ENCODE measurements around the gene PPM1J.

The PPM1J gene

DNA sequence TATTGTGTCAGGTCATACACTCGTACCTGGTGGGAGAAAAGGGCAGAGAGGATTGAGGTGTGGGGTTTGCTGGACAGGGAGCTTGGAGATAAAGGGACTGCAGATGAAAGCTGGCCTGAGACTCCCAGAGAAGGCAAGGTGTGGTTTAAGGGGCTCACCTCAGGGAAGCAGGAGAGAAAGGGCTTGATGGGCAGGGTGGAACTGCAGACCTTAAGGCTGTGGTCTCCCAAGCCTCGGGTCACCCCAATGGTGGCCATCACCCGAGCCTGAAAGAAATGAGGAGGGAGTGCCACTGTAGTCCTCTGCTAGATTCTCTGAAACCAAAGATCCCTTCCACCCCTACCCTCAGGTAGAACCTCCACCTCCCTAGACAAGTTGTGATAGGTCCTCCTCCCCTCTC lies 4.5 kb downstream of the PPM1J start:
- TF ChIP-seq, protein P1, sequence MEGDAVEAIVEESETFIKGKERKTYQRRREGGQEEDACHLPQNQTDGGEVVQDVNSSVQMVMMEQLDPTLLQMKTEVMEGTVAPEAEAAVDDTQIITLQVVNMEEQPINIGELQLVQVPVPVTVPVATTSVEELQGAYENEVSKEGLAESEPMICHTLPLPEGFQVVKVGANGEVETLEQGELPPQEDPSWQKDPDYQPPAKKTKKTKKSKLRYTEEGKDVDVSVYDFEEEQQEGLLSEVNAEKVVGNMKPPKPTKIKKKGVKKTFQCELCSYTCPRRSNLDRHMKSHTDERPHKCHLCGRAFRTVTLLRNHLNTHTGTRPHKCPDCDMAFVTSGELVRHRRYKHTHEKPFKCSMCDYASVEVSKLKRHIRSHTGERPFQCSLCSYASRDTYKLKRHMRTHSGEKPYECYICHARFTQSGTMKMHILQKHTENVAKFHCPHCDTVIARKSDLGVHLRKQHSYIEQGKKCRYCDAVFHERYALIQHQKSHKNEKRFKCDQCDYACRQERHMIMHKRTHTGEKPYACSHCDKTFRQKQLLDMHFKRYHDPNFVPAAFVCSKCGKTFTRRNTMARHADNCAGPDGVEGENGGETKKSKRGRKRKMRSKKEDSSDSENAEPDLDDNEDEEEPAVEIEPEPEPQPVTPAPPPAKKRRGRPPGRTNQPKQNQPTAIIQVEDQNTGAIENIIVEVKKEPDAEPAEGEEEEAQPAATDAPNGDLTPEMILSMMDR (IDR thresholded peaks at IDR 0.05), result no peak
- Histone ChIP-seq H3K36me3 (no peaks in the 10 kb centered on the region), H3K4me1 (ENCODE audit: control insufficient read depth in 1 of 2, insufficient read depth in 1 of 2, low read depth in 1 of 2, low read length in 1 of 2) (peaks cover 21 to 29% of the 10 kb centered on the region in 2 experiments), H3K4me3 (ENCODE audit: low read depth in 1 of 2, low read length in 1 of 2) (no peak overlapping the region), H3K27ac (no peak overlapping the region), H3K27me3 (peaks cover 100% of the 10 kb centered on the region), H3K9me3 (no peaks in the 10 kb centered on the region)

DNA sequence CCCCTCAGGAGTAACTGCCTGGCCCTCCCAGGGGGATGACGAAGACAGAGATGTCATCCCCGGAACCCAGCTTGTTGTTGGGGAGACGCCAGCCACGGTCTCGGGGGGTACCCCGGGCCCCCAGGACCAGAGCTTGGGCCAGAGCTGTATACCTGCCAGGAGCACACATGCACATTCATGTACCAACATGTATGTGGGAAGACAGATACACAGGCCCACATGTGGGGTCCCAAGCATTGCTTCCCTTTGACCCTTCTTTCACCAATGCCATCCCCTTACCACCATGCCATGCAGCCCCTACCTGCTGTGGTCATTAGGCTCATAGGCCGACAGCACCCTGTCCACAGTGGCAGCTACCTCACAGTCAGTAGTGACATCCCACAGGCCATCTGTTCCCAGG lies 5.0 kb downstream of the PPM1J start:
- H3K36me3 ChIP-seq, result no peaks in the 10 kb centered on the region
- peaks cover 100% of the 10 kb centered on the region for H3K27me3 ChIP-seq
- no peak overlapping the region for H3K27ac ChIP-seq
- H3K4me1 ChIP-seq (ENCODE audit: control insufficient read depth in 1 of 2, insufficient read depth in 1 of 2, low read depth in 1 of 2, low read length in 1 of 2), result peaks cover 18 to 25% of the 10 kb centered on the region in 2 experiments
- no peaks in the 10 kb centered on the region for H3K9me3 ChIP-seq
- no peak overlapping the region for H3K4me3 ChIP-seq (ENCODE audit: low read depth in 1 of 2, low read length in 1 of 2)
- TF ChIP-seq, protein P1 (IDR thresholded peaks at IDR 0.05), result no peak

DNA sequence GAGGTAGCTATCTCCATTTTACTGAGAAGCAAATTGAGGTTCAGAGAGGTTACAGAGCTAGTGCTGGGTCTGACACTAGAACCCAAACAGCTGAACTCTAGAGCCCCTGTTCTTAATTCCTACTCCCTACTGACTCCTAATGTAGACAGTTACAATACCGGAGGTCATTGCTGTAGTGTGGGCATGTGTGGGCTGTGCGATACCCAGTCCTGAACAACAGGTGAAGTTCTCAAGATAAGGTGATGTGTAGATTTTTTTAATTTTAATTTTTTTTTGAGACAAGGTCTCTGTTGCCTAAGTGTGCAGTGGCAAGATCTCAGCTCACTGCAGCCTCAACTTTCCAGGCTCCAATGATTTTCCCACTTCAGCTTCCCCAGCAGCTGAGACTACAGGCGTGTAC lies 6.6 kb downstream of the PPM1J start:
- H3K4me1 ChIP-seq (ENCODE audit: control insufficient read depth in 1 of 2, insufficient read depth in 1 of 2, low read depth in 1 of 2, low read length in 1 of 2), result peaks cover 4 to 9% of the 10 kb centered on the region in 2 experiments
- peaks cover 100% of the 10 kb centered on the region for H3K27me3 ChIP-seq
- no peaks in the 10 kb centered on the region for H3K9me3 ChIP-seq
- TF ChIP-seq, protein P1 (IDR thresholded peaks at IDR 0.05), result no peak
- no peak overlapping the region for H3K4me3 ChIP-seq (ENCODE audit: low read depth in 1 of 2, low read length in 1 of 2)
- H3K27ac ChIP-seq, result no peak overlapping the region
- H3K36me3 ChIP-seq, result no peaks in the 10 kb centered on the region

DNA sequence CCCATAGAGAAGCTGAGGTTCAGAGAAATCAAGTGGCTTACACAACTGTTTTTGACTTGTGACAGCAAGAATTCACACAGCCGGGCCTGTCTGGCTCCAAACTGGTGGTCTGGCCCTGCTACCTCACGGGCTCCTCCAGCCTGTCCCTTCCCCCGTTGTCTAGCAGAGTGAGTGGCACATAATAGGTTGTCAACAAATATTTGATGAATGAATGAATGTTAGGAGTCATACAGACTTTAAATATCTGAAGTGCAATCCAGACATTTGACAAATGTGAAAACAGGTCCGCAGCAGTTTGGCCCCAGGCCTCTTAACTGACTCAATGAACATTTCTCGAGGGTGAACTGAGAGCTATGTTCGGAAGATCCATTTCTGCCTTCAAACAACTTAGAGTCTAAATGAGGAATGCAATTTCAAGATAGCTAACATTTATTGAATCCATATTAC lies 7.1 kb downstream of the PPM1J start:
- no peak overlapping the region for H3K27ac ChIP-seq

DNA sequence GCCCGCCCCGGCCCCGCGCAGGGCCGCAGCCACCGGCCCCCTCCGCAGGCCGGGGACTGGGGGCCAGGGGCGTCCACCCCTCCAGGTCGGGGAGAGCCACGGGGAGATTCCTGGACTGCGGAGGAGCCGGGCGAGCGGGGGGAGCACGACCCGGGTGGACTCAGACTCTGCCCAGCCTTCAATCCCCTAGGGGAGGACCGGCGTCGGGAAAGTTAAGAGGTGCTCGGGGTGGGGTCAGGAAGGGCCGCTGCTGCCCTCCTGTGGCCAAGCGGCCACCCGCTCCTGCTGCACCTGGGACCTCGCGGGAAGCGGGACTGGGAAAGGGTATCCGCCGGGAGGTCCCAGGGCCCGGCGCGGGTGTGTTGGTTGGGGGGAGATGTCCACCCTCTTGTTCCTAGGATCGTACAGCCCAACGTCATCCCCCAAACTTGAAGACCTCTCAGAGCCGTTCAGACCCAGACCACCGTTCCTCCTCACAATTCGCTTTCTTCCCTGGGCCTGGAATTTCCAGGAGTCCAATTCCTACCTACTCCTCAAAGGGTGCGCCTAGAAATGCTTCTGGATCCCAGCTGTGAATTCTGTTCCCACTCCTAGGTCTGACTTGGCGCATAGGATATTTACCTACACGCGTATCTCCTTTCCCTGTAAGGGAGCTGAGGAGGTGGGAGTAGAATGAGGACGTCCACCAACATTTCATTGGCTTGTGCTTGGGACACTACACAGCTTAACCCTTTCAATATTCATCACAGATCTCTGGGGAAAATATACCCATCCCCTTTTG lies 7.7 kb downstream of the PPM1J start:
- Histone ChIP-seq H3K27ac (no peak overlapping the region), H3K27me3 (peaks cover 100% of the 10 kb centered on the region), H3K4me1 (ENCODE audit: control insufficient read depth in 1 of 2, insufficient read depth in 1 of 2, low read depth in 1 of 2, low read length in 1 of 2) (peaks cover 4 to 9% of the 10 kb centered on the region in 2 experiments), H3K36me3 (no peaks in the 10 kb centered on the region), H3K4me3 (ENCODE audit: low read depth in 1 of 2, low read length in 1 of 2) (peak overlapping the region; percentile 59 to 63), H3K9me3 (no peaks in the 10 kb centered on the region)
- TF ChIP-seq, protein P1 (IDR thresholded peaks at IDR 0.05), result peak; percentile 77

More for the DNA sequence above, 7.1 kb downstream of the PPM1J start:
- H3K36me3 ChIP-seq, result no peaks in the 10 kb centered on the region
- no peak overlapping the region for H3K4me3 ChIP-seq (ENCODE audit: low read depth in 1 of 2, low read length in 1 of 2)
- H3K27me3 ChIP-seq, result peaks cover 100% of the 10 kb centered on the region
- H3K4me1 ChIP-seq (ENCODE audit: control insufficient read depth in 1 of 2, insufficient read depth in 1 of 2, low read depth in 1 of 2, low read length in 1 of 2), result peaks cover 4 to 9% of the 10 kb centered on the region in 2 experiments
- no peaks in the 10 kb centered on the region for H3K9me3 ChIP-seq
- TF ChIP-seq, protein P1 (IDR thresholded peaks at IDR 0.05), result no peak

Measured in neutrophil (primary cell).